ENCODE measurements around the gene MYL7. TPM values are rescaled to one million over a fixed set of nuclear protein-coding genes. Genes with fewer than 3 reads are reported as not detected.

Gene MYL7
- total RNA-seq, 1 experiment from 2014 or later, result not detected

DNA sequence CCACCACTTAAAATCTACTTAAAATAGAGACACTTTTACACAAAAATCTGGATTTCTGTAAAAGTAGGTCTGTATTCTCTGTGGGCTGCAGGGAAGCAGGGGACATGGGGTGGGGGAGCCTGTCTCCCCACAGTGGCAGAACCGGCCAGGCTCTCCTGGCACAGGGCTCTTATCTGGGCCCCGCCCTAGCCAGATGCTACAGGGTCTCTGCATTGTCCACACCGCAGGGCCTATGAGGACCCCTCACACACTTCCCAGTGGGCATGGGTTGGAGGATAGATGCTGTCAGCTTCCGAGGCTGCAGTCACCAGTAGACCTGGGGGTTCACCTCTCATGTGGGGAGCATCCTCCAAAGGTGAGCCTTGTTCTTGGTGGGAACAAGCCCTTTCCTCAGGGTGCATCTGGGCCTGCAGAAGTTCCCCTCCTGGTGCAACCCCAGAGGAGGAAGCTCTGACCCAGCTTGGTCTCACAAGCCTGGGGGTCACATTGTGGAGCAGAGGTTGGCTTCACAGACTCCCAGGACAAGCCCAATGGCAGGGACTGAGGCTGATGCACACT, 15.4 kb upstream of the MYL7 start (continued):
- TF ChIP-seq, protein P1, sequence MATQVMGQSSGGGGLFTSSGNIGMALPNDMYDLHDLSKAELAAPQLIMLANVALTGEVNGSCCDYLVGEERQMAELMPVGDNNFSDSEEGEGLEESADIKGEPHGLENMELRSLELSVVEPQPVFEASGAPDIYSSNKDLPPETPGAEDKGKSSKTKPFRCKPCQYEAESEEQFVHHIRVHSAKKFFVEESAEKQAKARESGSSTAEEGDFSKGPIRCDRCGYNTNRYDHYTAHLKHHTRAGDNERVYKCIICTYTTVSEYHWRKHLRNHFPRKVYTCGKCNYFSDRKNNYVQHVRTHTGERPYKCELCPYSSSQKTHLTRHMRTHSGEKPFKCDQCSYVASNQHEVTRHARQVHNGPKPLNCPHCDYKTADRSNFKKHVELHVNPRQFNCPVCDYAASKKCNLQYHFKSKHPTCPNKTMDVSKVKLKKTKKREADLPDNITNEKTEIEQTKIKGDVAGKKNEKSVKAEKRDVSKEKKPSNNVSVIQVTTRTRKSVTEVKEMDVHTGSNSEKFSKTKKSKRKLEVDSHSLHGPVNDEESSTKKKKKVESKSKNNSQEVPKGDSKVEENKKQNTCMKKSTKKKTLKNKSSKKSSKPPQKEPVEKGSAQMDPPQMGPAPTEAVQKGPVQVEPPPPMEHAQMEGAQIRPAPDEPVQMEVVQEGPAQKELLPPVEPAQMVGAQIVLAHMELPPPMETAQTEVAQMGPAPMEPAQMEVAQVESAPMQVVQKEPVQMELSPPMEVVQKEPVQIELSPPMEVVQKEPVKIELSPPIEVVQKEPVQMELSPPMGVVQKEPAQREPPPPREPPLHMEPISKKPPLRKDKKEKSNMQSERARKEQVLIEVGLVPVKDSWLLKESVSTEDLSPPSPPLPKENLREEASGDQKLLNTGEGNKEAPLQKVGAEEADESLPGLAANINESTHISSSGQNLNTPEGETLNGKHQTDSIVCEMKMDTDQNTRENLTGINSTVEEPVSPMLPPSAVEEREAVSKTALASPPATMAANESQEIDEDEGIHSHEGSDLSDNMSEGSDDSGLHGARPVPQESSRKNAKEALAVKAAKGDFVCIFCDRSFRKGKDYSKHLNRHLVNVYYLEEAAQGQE (IDR thresholded peaks at IDR 0.05; ENCODE audit: low read depth), result no peak
- TF ChIP-seq, protein P2, sequence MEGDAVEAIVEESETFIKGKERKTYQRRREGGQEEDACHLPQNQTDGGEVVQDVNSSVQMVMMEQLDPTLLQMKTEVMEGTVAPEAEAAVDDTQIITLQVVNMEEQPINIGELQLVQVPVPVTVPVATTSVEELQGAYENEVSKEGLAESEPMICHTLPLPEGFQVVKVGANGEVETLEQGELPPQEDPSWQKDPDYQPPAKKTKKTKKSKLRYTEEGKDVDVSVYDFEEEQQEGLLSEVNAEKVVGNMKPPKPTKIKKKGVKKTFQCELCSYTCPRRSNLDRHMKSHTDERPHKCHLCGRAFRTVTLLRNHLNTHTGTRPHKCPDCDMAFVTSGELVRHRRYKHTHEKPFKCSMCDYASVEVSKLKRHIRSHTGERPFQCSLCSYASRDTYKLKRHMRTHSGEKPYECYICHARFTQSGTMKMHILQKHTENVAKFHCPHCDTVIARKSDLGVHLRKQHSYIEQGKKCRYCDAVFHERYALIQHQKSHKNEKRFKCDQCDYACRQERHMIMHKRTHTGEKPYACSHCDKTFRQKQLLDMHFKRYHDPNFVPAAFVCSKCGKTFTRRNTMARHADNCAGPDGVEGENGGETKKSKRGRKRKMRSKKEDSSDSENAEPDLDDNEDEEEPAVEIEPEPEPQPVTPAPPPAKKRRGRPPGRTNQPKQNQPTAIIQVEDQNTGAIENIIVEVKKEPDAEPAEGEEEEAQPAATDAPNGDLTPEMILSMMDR (IDR thresholded peaks at IDR 0.05 in 2 of 3, conservative IDR thresholded peaks at IDR 0.05 in 1 of 3; ENCODE audit: borderline replicate concordance in 1 of 3, insufficient read depth in 1 of 3, low read depth in 2 of 3, low read length in 2 of 3), result no peak

DNA sequence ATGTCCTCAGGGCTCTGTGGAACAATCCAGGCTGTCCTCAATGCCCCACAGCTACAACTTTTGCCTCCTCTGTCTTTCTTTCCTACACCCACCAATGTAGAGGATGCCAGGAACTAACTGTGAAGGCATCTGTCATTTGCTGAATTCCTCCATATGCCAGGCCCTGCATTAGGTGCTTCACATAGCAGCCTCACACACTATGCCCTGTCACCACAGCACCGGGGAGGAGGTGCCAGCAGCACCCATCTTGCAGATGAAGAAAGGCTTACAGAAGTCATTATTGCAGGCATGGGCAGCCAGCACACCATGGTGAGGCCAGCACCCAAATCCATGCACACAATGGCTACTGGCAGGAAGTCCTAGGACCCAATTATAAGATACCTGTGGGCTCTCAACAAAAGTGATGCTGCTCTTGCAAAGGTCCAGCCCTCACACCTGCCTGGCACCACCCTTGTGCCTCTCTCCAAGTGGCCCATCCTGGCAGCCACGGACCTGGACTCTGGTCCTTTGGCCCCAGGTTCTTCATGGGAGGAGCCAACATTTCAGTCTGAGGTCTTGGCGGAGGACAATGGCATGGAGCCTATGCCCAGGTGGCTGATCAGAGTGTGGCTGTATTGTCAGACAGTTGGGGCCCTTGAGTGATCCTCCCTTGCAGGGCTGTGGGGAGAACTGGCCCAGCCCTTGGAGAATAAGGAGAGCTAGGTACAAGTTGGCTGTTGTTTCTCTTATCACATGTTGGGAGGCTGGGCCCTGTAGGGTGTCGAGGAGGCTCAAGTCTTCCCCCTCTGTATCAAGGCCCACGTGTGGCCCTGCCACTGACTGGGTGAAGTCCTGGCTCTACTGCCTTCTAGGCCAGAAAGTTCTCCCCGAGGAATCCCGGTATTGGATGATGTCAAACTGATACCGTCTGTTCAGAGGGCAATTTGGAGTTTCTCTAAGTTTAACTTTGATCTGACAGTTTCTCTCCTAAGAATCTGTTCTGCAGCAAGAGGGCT, 14.4 kb upstream of the MYL7 start:
- no peak overlapping the region for H2AFZ ChIP-seq (ENCODE audit: low read depth, low read length, poor library complexity, severe bottlenecking)
- H3K79me2 ChIP-seq (ENCODE audit: insufficient read depth, low read length), result no peaks in the 10 kb centered on the region
- ChIA-PET CTCF (no interaction called here), RAD21 (ENCODE audit: low non-redundant PET in 1 of 2, low total read pairs in 2 of 2, uncharacterized antibody in 2 of 2, unreplicated experiment in 2 of 2) (no interaction called here), POLR2A (no interaction called here)
- H3K9me2 ChIP-seq (ENCODE audit: insufficient read depth), result no peaks in the 10 kb centered on the region
- H3K9ac ChIP-seq (ENCODE audit: low read length), result no peak overlapping the region
- no peak overlapping the region for H3K4me2 ChIP-seq (ENCODE audit: low read length)
- BruUV-seq (replicated peaks), result no TSS peak
- no peak overlapping the region for H3K27ac ChIP-seq (ENCODE audit: low read depth, low read length)
- H3K4me1 ChIP-seq (ENCODE audit: control insufficient read depth in 1 of 2, insufficient read depth in 2 of 2, low read length in 2 of 2), result peaks cover 0 to 4% of the 10 kb centered on the region in 2 experiments; a peak in 2 of 4 replicates
- no peak for TF ChIP-seq SIN3A (IDR thresholded peaks at IDR 0.05; ENCODE audit: low read depth)
- TF ChIP-seq, protein P3, sequence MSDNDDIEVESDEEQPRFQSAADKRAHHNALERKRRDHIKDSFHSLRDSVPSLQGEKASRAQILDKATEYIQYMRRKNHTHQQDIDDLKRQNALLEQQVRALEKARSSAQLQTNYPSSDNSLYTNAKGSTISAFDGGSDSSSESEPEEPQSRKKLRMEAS (IDR thresholded peaks at IDR 0.05), result no peak
- ATAC-seq, result no peak
- no peaks in the 10 kb centered on the region for H3K36me3 ChIP-seq (ENCODE audit: control insufficient read depth in 1 of 2, insufficient read depth in 2 of 2, low read length in 2 of 2)
- intact Hi-C loops (cut with micrococcal nuclease), result no loop called here
- H3K4me3 ChIP-seq (replicated peaks in 1 of 2; ENCODE audit: low read depth in 1 of 2, low read length in 2 of 2), result no peak overlapping the region
- DNase-seq (ENCODE audit: low read depth, low spot score), result no peak
- H3K9me3 ChIP-seq (ENCODE audit: control insufficient read depth in 1 of 2, insufficient read depth in 1 of 2, low read depth in 1 of 2, low read length in 2 of 2), result no peaks in the 10 kb centered on the region
- no peaks in the 10 kb centered on the region for H3K27me3 ChIP-seq (ENCODE audit: insufficient read depth, low read length)
- H4K20me1 ChIP-seq (ENCODE audit: insufficient read depth), result no peaks in the 10 kb centered on the region

Data from HCT116 (cell line).